ENCODE results near the gene CDC42EP5.

DNA sequence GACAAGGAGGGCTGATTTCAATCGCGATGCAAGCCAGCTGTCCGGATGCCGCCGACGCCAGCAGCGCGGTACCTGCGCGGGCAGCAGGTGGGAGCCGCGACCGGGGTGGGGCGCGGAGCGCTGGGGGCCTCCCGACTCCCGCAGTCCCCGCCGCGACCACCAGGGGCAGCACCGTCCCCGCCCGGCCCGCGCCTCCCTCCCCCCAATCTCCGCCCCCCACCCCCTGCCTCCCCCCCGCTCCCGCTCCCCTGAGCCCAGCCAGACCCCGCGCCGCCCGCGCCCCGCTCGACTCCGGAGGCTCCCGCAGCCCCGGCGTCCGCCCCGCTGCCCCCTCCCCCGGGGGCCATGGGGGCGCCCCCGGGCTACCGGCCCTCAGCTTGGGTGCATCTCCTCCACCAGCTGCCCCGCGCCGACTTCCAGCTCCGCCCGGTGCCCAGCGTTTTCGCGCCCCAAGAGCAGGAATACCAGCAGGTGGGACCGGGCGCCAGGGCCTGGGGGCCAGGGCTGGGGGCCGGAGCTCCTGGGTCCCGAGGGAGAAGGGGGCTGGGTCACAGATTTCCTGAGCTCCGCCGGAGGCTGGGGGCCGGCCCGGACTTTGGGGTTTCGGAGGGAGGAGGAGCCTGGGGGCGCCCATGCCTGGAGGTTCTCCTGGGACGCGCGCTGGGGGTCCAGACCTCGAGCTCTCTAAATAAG lies 57.7 kb downstream of the CDC42EP5 start, which contains the start of gene TTYH1:
- no peak for TF ChIP-seq POLR2A (IDR thresholded peaks at IDR 0.05; ENCODE audit: low read depth, low read length)
- no peak for TF ChIP-seq POLR2AphosphoS5 (IDR thresholded peaks at IDR 0.05; ENCODE audit: low read depth, low read length)
- TF ChIP-seq TAF1 (IDR thresholded peaks at IDR 0.05; ENCODE audit: low read depth, low read length) = no peak
- TF ChIP-seq SPI1 (IDR thresholded peaks at IDR 0.05; ENCODE audit: low read depth, low read length) = no peak
- no peak for TF ChIP-seq POU2F2 (IDR thresholded peaks at IDR 0.05; ENCODE audit: low read depth, low read length)

All from GM12891 (cell line).